ENCODE data around the gene STPG4.

STPG4 gene

DNA sequence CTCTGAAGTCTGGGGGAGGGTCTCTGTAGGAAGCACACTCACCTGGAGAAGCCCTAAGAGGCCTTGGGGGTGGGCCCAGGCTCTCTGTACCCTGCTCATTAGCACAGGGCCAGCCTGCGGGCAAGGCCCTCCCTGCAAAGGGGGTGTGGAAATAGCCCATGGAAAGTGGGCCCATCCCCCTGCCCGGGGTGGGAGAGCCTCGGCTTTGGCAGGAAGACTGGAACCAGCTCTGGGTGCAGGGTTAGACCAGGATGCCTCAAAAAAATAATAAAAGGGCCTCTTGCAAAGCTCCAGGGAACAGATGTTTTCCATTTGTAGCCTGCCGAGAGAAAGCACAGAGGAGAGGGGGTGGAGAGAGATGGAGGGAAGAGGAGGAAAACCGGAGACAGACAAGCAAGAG, 98.7 kb downstream of the STPG4 start:
- H3K4me3 ChIP-seq (ENCODE audit: low read depth, low read length): no peak overlapping the region
- DNase-seq: peak; percentile 92

DNA sequence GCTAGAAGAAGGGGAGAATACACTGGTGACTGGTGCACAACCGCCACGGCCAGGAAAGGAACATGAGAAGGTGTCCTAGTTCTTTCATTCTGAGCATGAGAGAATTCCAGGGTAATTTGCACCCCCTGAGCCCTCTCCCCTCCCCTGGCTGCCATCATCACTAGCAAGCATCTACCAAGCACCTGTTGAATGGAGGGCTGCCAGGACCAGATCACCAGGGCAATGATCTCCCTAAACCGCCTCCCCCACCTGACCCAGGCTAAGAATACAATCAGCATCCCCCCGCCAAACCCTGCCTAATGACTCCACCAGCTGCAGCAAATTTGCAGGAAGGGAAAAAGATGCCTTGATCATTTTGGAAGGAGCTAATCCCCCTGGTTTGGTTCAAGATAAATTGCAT, 100.2 kb downstream of the STPG4 start:
- Histone ChIP-seq H3K4me3 (ENCODE audit: low read depth, low read length) (no peak overlapping the region), H3K4me1 (peaks cover 56% of the 10 kb centered on the region), H3K27me3 (no peaks in the 10 kb centered on the region), H3K9me3 (no peaks in the 10 kb centered on the region), H3K36me3 (peaks cover 3% of the 10 kb centered on the region)
- TF ChIP-seq, protein P1, sequence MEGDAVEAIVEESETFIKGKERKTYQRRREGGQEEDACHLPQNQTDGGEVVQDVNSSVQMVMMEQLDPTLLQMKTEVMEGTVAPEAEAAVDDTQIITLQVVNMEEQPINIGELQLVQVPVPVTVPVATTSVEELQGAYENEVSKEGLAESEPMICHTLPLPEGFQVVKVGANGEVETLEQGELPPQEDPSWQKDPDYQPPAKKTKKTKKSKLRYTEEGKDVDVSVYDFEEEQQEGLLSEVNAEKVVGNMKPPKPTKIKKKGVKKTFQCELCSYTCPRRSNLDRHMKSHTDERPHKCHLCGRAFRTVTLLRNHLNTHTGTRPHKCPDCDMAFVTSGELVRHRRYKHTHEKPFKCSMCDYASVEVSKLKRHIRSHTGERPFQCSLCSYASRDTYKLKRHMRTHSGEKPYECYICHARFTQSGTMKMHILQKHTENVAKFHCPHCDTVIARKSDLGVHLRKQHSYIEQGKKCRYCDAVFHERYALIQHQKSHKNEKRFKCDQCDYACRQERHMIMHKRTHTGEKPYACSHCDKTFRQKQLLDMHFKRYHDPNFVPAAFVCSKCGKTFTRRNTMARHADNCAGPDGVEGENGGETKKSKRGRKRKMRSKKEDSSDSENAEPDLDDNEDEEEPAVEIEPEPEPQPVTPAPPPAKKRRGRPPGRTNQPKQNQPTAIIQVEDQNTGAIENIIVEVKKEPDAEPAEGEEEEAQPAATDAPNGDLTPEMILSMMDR (IDR thresholded peaks at IDR 0.05; ENCODE audit: low read depth, low read length): no peak
- no peak for DNase-seq

More for the DNA sequence above, 98.7 kb downstream of the STPG4 start:
- Histone ChIP-seq H3K36me3 (no peaks in the 10 kb centered on the region; the same call in 1 of the 2 replicates), H3K27me3 (no peaks in the 10 kb centered on the region), H3K9me3 (no peaks in the 10 kb centered on the region), H3K4me1 (peaks cover 67% of the 10 kb centered on the region)
- TF ChIP-seq, protein P1 (IDR thresholded peaks at IDR 0.05; ENCODE audit: low read depth, low read length): no peak

DNA sequence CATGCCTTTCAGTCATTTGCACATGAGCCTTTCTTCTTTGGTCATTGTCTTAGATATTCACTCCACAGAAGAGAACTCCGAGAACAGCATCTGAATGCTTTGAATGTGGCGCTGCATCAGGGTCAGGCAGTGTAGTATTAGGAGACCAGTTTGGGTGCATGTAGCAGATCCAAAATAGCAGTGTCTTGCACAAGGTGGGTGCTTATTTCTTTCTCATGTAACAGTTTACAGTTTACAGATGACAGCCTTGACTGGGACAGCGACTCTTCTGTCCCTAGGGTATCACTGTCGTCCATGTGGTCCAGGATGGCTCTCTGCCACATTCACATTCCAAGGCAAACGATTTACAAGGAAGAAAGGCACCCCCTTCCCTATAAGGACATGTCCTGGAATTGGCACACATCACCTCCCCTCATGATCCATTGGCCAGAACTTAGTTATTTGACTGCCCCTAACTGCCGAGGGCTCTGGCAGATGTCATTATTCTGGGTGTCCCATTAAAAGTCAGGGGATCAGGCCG, 101.0 kb downstream of the STPG4 start:
- TF ChIP-seq, protein P1 (IDR thresholded peaks at IDR 0.05; ENCODE audit: low read depth, low read length): no peak
- no peak for DNase-seq
- H3K36me3 ChIP-seq: peaks cover 3% of the 10 kb centered on the region

DNA sequence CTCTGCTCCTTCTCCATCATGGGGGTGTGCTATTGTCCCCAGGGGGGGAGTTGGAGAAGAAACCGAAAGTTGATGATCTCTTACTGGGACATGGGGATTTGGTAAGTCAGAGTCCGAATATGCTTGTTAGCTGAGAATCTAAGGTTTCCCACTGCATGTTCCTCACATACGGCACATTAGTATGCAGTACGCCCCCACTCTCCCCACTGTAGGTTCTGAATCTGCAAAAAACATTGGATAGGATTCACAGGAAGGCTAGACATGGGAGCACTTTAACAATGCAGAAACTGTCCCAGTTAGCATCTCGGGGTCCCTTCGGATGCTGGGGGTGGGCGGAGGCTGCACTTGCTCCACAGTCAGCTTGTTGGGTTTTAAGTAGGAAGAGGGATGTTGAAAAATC, 102.3 kb downstream of the STPG4 start:
- H3K4me1 ChIP-seq: peaks cover 38% of the 10 kb centered on the region

More for the DNA sequence above, 101.0 kb downstream of the STPG4 start:
- Histone ChIP-seq H3K27me3 (no peaks in the 10 kb centered on the region), H3K4me3 (ENCODE audit: low read depth, low read length) (no peak overlapping the region), H3K4me1 (peaks cover 48% of the 10 kb centered on the region), H3K9me3 (no peaks in the 10 kb centered on the region)

DNA sequence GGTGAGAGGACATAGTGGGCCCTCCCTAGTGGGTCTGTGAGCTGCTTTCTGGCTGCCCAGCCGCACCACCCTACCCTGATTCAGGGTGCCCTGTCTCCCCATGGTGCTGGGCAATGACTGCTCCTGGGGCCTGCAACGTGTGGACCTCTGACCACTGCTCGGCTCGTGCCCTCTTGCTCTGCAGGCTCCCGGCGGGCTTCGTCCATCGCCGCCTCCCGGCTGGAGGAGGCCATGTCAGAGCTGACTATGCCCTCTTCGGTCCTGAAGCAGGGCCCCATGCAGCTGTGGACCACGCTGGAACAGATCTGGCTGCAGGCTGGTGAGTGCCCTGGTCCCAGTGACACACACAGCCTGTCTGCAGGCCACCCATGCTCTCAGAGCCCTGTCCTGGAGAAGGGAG, 103.5 kb downstream of the STPG4 start:
- TF ChIP-seq, protein P1 (IDR thresholded peaks at IDR 0.05; ENCODE audit: low read depth, low read length): no peak
- Histone ChIP-seq H3K9me3 (no peaks in the 10 kb centered on the region), H3K36me3 (peaks cover 3% of the 10 kb centered on the region), H3K4me1 (peaks cover 26% of the 10 kb centered on the region), H3K27me3 (no peaks in the 10 kb centered on the region), H3K4me3 (ENCODE audit: low read depth, low read length) (no peak overlapping the region)
- no peak for DNase-seq

More for the DNA sequence above, 102.3 kb downstream of the STPG4 start:
- H3K36me3 ChIP-seq: peaks cover 3% of the 10 kb centered on the region
- H3K9me3 ChIP-seq: no peaks in the 10 kb centered on the region
- no peak overlapping the region for H3K4me3 ChIP-seq (ENCODE audit: low read depth, low read length)
- TF ChIP-seq, protein P1 (IDR thresholded peaks at IDR 0.05; ENCODE audit: low read depth, low read length): no peak
- DNase-seq: no peak
- no peaks in the 10 kb centered on the region for H3K27me3 ChIP-seq

DNA sequence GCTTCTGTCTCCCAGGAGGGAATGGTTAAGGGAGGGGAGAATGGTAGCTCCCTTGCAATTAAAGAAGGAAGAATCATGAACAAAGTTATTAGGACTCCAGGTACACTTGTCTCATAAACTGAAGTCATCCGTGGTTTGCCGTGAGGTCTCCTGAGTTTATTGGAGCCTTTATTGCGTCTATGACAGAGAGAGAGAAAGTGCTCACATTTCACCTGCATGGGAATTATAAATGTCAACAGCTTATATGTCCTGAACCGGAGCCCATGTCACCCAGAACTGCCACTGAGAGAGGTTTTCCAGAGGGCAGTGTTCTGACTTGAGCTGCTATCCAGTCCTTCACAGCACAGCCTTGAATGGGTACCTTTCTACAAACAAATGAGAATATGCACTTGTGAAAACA, 104.3 kb downstream of the STPG4 start:
- Histone ChIP-seq H3K27me3 (no peaks in the 10 kb centered on the region), H3K36me3 (peaks cover 3% of the 10 kb centered on the region)
- TF ChIP-seq, protein P1 (IDR thresholded peaks at IDR 0.05; ENCODE audit: low read depth, low read length): no peak

More for the DNA sequence above, 104.3 kb downstream of the STPG4 start:
- Histone ChIP-seq H3K9me3 (no peaks in the 10 kb centered on the region), H3K4me1 (peaks cover 23% of the 10 kb centered on the region), H3K4me3 (ENCODE audit: low read depth, low read length) (no peak overlapping the region)
- DNase-seq: no peak

Measured in BE2C (cell line).